CD4-positive, alpha-beta T cell (primary cell): ENCODE results near the gene CNOT2. TPM values are rescaled to one million over a fixed set of nuclear protein-coding genes. Genes with fewer than 3 reads are reported as not detected.

ENCODE experiments used
- ATAC-seq: fragments of 200-7000 bp; cut with Tn5 transposase; one replicate; pipeline ENCODE4 v1.10.0; 2022; ENCODE audit warnings: mild to moderate bottlenecking; ENCODE audit not compliant: poor library complexity
- CTCF ChIA-PET: fragments of 350-600 bp; sonication (Branson Sonifier 250); formaldehyde crosslinking; loops from one replicate; lab custom pipeline; 2021; ENCODE audit warnings: antibody characterized with exemption, inconsistent platforms; lab: Charles Lee
- POLR2A ChIA-PET: fragments of 350-600 bp; sonication (Branson Sonifier 250); formaldehyde crosslinking; loops from one replicate; lab custom pipeline; 2021; ENCODE audit warnings: antibody characterized with exemption, inconsistent platforms; lab: Charles Lee
- DNase-seq, 14 experiments: peaks; one replicate each; pipeline ENCODE4 v3.0.0-alpha.2; 2013 to 2020; ENCODE audit warnings: mixed read lengths in 2 of 14
- H3K27ac ChIP-seq, 2 donors: one replicate each; pipeline versions ENCODE4 v1.5.1 to v1.7.0; 2013; ENCODE audit warnings: low read length in 2 of 2, low read depth in 1 of 2, mild to moderate bottlenecking in 1 of 2
- H3K27me3 ChIP-seq, 2 experiments: 1 replicate in 1 of 2; 2 replicates in 1 of 2; pipeline versions ENCODE4 v1.6.1 to v1.7.0; 2013; ENCODE audit warnings: low read length in 2 of 2, control low read depth in 1 of 2, mild to moderate bottlenecking in 1 of 2, moderate library complexity in 1 of 2; ENCODE audit not compliant: insufficient read depth in 2 of 2, control insufficient read depth in 1 of 2
- H3K36me3 ChIP-seq: one replicate; pipeline ENCODE4 v1.6.1; 2013; ENCODE audit warnings: low read length, control low read depth; ENCODE audit not compliant: insufficient read depth
- H3K4me1 ChIP-seq: one replicate; pipeline ENCODE4 v1.6.1; 2013; ENCODE audit warnings: low read length, control low read depth; ENCODE audit not compliant: insufficient read depth
- H3K4me3 ChIP-seq: one replicate; pipeline ENCODE4 v1.5.1; 2013; ENCODE audit warnings: mild to moderate bottlenecking, low read length, moderate library complexity
- H3K9me3 ChIP-seq, 2 experiments: 1 replicate in 1 of 2; 2 replicates in 1 of 2; pipeline versions ENCODE4 v1.6.1 to v1.7.0; 2013; ENCODE audit warnings: low read length in 2 of 2, mild to moderate bottlenecking in 2 of 2, control low read depth in 1 of 2, moderate library complexity in 1 of 2; ENCODE audit not compliant: control insufficient read depth in 1 of 2, insufficient read depth in 1 of 2
- H3K27ac Mint-ChIP-seq: one replicate; pipeline ENCODE4 v1.8.0; 2020; ENCODE audit warnings: mixed read lengths
- H3K27me3 Mint-ChIP-seq: one replicate; pipeline ENCODE4 v1.8.0; 2021; ENCODE audit warnings: mixed read lengths
- H3K36me3 Mint-ChIP-seq: one replicate; pipeline ENCODE4 v1.8.0; 2021; ENCODE audit warnings: low read depth, mixed read lengths
- H3K4me1 Mint-ChIP-seq: one replicate; pipeline ENCODE4 v1.8.0; 2021; ENCODE audit warnings: low read depth, mixed read lengths
- H3K4me3 Mint-ChIP-seq: one replicate; pipeline ENCODE4 v1.8.0; 2020; ENCODE audit warnings: mild to moderate bottlenecking, mixed read lengths
- H3K9me3 Mint-ChIP-seq: one replicate; pipeline ENCODE4 v1.8.0; 2020; ENCODE audit warnings: mixed read lengths
- CTCF ChIP-seq: fragments of 200-600 bp; IDR thresholded peaks from one replicate; pipeline ENCODE4 v1.8.0; 2022; ENCODE audit warnings: antibody characterized with exemption, mild to moderate bottlenecking
- intact Hi-C, 2 experiments: fragments of 100-400 bp; cut with DNase I in 1 of 2; cut with micrococcal nuclease in 1 of 2; formaldehyde crosslinking; loops; one replicate each; pipeline versions ENCODE4 v1.15.1 to v1.9.0; 2023 to 2025; cut with DNase I, micrococcal nuclease
- total RNA-seq, 174 experiments: library from RNA in 2 of 174; stranded (reverse) in 2 of 174; gene quantifications; one replicate each; pipeline ENCODE4 v1.2.3 and lab custom pipeline; 2021 to 2026

The CNOT2 gene
- total RNA-seq, 2 experiments from 2014 or later = 107 to 121 TPM

GRCh38 chr12:70359458-70360197, 116.4 kb downstream of the CNOT2 start:
- Mint-ChIP-seq H3K9me3 (no peaks in the 10 kb centered on the region), H3K27me3 (peaks cover under 1% of the 10 kb centered on the region), H3K4me3 (no peak overlapping the region), H3K36me3 (peaks cover 9% of the 10 kb centered on the region), H3K4me1 (peaks cover 16% of the 10 kb centered on the region), H3K27ac (no peak overlapping the region)
- no peaks in the 10 kb centered on the region for H3K4me1 ChIP-seq
- no peak for ATAC-seq
- no peak for DNase-seq
- ChIA-PET POLR2A (interaction anchor here (0.6 kb wide), 1 partner anchor 142 kb away, joined by 3 read pairs; no protein-coding TSS in a partner anchor), CTCF (no interaction called here)
- peaks cover 0 to 2% of the 10 kb centered on the region in 2 experiments for H3K27me3 ChIP-seq
- no peak for TF ChIP-seq CTCF
- H3K4me3 ChIP-seq = no peak overlapping the region
- intact Hi-C loops = loop anchor here in 1 of 2 experiments (10.0 kb wide), 2 partner anchors 775 to 1305 kb away; partner anchors contain the start of genes CCT2, THAP2 and ZFC3H1
- no peak overlapping the region for H3K27ac ChIP-seq
- no peaks in the 10 kb centered on the region for H3K9me3 ChIP-seq
- peaks cover 2% of the 10 kb centered on the region for H3K36me3 ChIP-seq

- DNase-seq (no peak), ATAC-seq (no peak)
- Histone ChIP-seq H3K36me3 (no peaks in the 10 kb centered on the region), H3K27ac (no peak overlapping the region), H3K4me1 (peaks cover 3% of the 10 kb centered on the region), H3K9me3 (no peaks in the 10 kb centered on the region), H3K27me3 (peaks cover 0 to 7% of the 10 kb centered on the region in 2 experiments), H3K4me3 (no peak overlapping the region)
- Mint-ChIP-seq H3K27me3 (peaks cover 5% of the 10 kb centered on the region), H3K36me3 (peaks cover 4% of the 10 kb centered on the region), H3K9me3 (no peaks in the 10 kb centered on the region), H3K4me1 (peaks cover 17% of the 10 kb centered on the region), H3K4me3 (no peak overlapping the region), H3K27ac (no peak overlapping the region)
- ChIA-PET CTCF (no interaction called here), POLR2A (interaction anchor here (0.6 kb wide), 1 partner anchor 142 kb away, joined by 3 read pairs; no protein-coding TSS in a partner anchor)
- intact Hi-C loops = loop anchor here in 1 of 2 experiments (10.0 kb wide), 2 partner anchors 775 to 1305 kb away; partner anchors contain the start of genes CCT2, THAP2 and ZFC3H1
- TF ChIP-seq CTCF = no peak
Observed at GRCh38 chr12:70360218-70360617, 117.0 kb downstream of the CNOT2 start.

- H3K27ac Mint-ChIP-seq = peak overlapping the region; percentile 12
- Histone ChIP-seq H3K27ac (no peak overlapping the region), H3K36me3 (no peaks in the 10 kb centered on the region), H3K4me3 (peak overlapping the region; percentile 63), H3K4me1 (peaks cover 18% of the 10 kb centered on the region), H3K27me3 (peaks cover 0 to 7% of the 10 kb centered on the region in 2 experiments), H3K9me3 (no peaks in the 10 kb centered on the region)
- intact Hi-C loops = loop anchor here in 1 of 2 experiments (2.0 to 10.0 kb wide), 3 partner anchors 122 to 1300 kb away; partner anchors contain the start of genes CCT2, CNOT2, THAP2 and ZFC3H1
- no peaks in the 10 kb centered on the region for H3K9me3 Mint-ChIP-seq
- ATAC-seq (no peak), DNase-seq (no peak)
- peaks cover 33% of the 10 kb centered on the region for H3K4me1 Mint-ChIP-seq
- H3K4me3 Mint-ChIP-seq = peak overlapping the region; percentile 79
- TF ChIP-seq CTCF = no peak
- CTCF ChIA-PET = no interaction called here
- peaks cover 10% of the 10 kb centered on the region for H3K36me3 Mint-ChIP-seq
- POLR2A ChIA-PET = interaction anchor here (0.5 to 3.2 kb wide), 5 partner anchors 8 to 122 kb away, joined by 3 to 32 read pairs (median 8); partner anchors contain the start of gene CNOT2
- H3K27me3 Mint-ChIP-seq = peaks cover 5% of the 10 kb centered on the region
Observed at GRCh38 chr12:70364695-70365397, 121.6 kb downstream of the CNOT2 start.
